A549 (cell line): ENCODE results near the gene RUNX2. TPM values are rescaled to one million over a fixed set of nuclear protein-coding genes. Genes with fewer than 3 reads are reported as not detected.

ENCODE experiments used
- ATAC-seq, 2 experiments: fragments of 200-7000 bp in 1 of 2; fragments of >200 bp in 1 of 2; cut with Nextera tagmentation in 1 of 2; cut with Tn5 transposase in 1 of 2; 3 replicates each; pipeline versions ENCODE4 v1.8.0 to v1.9.1; 2018 to 2020; ENCODE audit warnings: mild to moderate bottlenecking in 1 of 2, moderate library complexity in 1 of 2
- CTCF ChIA-PET: fragments of 300-600 bp; sonication (Branson Sonifier 250); formaldehyde crosslinking; extraction: SDS; loops from one replicate; lab custom pipeline; 2021; ENCODE audit warnings: antibody characterized with exemption, inconsistent platforms; lab: Yijun Ruan, JAX
- POLR2A ChIA-PET: fragments of 350-600 bp; formaldehyde crosslinking; extraction: SDS; loops from one replicate; lab custom pipeline; 2021; ENCODE audit warnings: antibody characterized with exemption, inconsistent platforms; lab: Yijun Ruan, JAX
- DNase-seq, 2 experiments: peaks; one replicate each; pipeline versions ENCODE4 v3.0.0 to v3.0.0-alpha.2; 2011 to 2016; ENCODE audit warnings: low read depth in 1 of 2, low spot score in 1 of 2
- FAIRE-seq: peaks from 2 replicates; lab custom pipeline; 2011; peaks lifted over from hg19 to GRCh38; lab: Jason Lieb, UNC
- H3K27ac ChIP-seq, 2 experiments: fragments of >200 bp; sonication (Bioruptor Twin); formaldehyde crosslinking; 3 replicates each; pipeline ENCODE4 v1.5.1; 2016 to 2017
- H3K4me1 ChIP-seq: fragments of >200 bp; sonication (Bioruptor Twin); formaldehyde crosslinking; 3 replicates; pipeline ENCODE4 v1.6.1; 2016
- H3K4me2 ChIP-seq: fragments of >200 bp; sonication (Bioruptor Twin); formaldehyde crosslinking; 3 replicates; pipeline ENCODE4 v1.6.1; 2016
- H3K4me3 ChIP-seq: fragments of >200 bp; sonication (Bioruptor Twin); formaldehyde crosslinking; 3 replicates; pipeline ENCODE4 v1.5.1; 2016
- H3K9me3 ChIP-seq: fragments of >200 bp; sonication (Bioruptor Twin); formaldehyde crosslinking; 3 replicates; pipeline ENCODE4 v1.6.1; 2016
- CHD2 ChIP-seq: fragments of 150-350 bp; IDR thresholded peaks from 2 replicates; pipeline ENCODE4 v1.6.1; 2014; ENCODE audit warnings: low read length; ENCODE audit not compliant: partially characterized antibody
- EHF ChIP-seq: fragments of 250-450 bp; sonication (Bioruptor Pico); IDR thresholded peaks from 2 replicates; pipeline ENCODE4 v1.5.0; 2020; ENCODE audit warnings: mild to moderate bottlenecking
- EP300 ChIP-seq, 2 experiments: fragments of >200 bp; sonication (Bioruptor Twin); formaldehyde crosslinking; IDR thresholded peaks; 2 replicates in 1 of 2; 3 replicates in 1 of 2; pipeline ENCODE4 v1.6.1; 2016 to 2017
- FOSB ChIP-seq: fragments of 250-450 bp; sonication (Bioruptor Pico); IDR thresholded peaks from 2 replicates; pipeline ENCODE4 v1.5.0; 2020; ENCODE audit warnings: mild to moderate bottlenecking, moderate library complexity
- GATA3 ChIP-seq: IDR thresholded peaks from 2 replicates; pipeline ENCODE4 v1.6.1; 2012; ENCODE audit warnings: borderline replicate concordance
- HDAC2 ChIP-seq: fragments of 200-600 bp; sonication (generic); IDR thresholded peaks from 2 replicates; pipeline ENCODE4 v1.6.1; 2016
- JUNB ChIP-seq: fragments of >200 bp; sonication (Bioruptor Twin); formaldehyde crosslinking; IDR thresholded peaks from 2 replicates; pipeline ENCODE4 v1.6.1; 2016
- KDM1A ChIP-seq: fragments of 200-600 bp; sonication (generic); IDR thresholded peaks from 2 replicates; pipeline ENCODE4 v1.6.1; 2016; ENCODE audit warnings: low read depth, mild to moderate bottlenecking
- KDM5A ChIP-seq: fragments of 200-600 bp; sonication (generic); IDR thresholded peaks from 2 replicates; pipeline ENCODE4 v1.6.1; 2016; ENCODE audit warnings: antibody characterized with exemption, mild to moderate bottlenecking
- MAFK ChIP-seq: fragments of 450-650 bp; IDR thresholded peaks from 2 replicates; pipeline ENCODE4 v1.6.1; 2014; ENCODE audit not compliant: partially characterized antibody
- MYC ChIP-seq: IDR thresholded peaks from 2 replicates; pipeline ENCODE4 v1.6.1; 2012; ENCODE audit warnings: mild to moderate bottlenecking, inconsistent platforms, low read length, improper control_type of control experiment, borderline replicate concordance
- NFE2L2 ChIP-seq: fragments of 150-350 bp; conservative IDR thresholded peaks from 2 replicates; pipeline ENCODE4 v1.6.1; 2014; ENCODE audit warnings: low read length
- POLR2A ChIP-seq: IDR thresholded peaks from 2 replicates; pipeline ENCODE4 v1.6.1; 2012; ENCODE audit warnings: mild to moderate bottlenecking, low read length
- RCOR1 ChIP-seq: fragments of 150-350 bp; IDR thresholded peaks from 2 replicates; pipeline ENCODE4 v1.6.1; 2014; ENCODE audit warnings: antibody characterized with exemption, low read length, low read depth
- SMC3 ChIP-seq: fragments of >200 bp; sonication (Bioruptor Twin); formaldehyde crosslinking; IDR thresholded peaks from 3 replicates; pipeline ENCODE4 v1.6.1; 2018; ENCODE audit warnings: inconsistent platforms
- TFCP2L1 ChIP-seq: fragments of 250-450 bp; sonication (Bioruptor Pico); IDR thresholded peaks from 2 replicates; pipeline ENCODE4 v1.5.0; 2021; ENCODE audit warnings: mild to moderate bottlenecking
- USF2 ChIP-seq: fragments of 450-650 bp; IDR thresholded peaks from 2 replicates; pipeline ENCODE4 v1.6.1; 2014; ENCODE audit warnings: antibody characterized with exemption
- ZC3H11A ChIP-seq: fragments of 450-650 bp; IDR thresholded peaks from 2 replicates; pipeline ENCODE4 v1.6.1; 2014; ENCODE audit warnings: antibody characterized with exemption, mild to moderate bottlenecking
- ZFP36 ChIP-seq: fragments of 450-650 bp; IDR thresholded peaks from 2 replicates; pipeline ENCODE4 v1.6.1; 2014; ENCODE audit warnings: borderline replicate concordance; ENCODE audit not compliant: partially characterized antibody
- WGBS: methylation state at CpG from one replicate; pipeline ENCODE4 v1.1.6; 2017; ENCODE audit errors: missing lambda C conversion rate; 5-methylcytosine and 5-hydroxymethylcytosine counted together
- polyA plus RNA-seq, 4 experiments: library from polyadenylated mRNA; depleted of rRNA in 3 of 4; stranded (reverse); fragments of >200 nt; fragmentation: RNase III in 1 of 4; extraction: RNeasy Plus Mini Kit Qiagen cat#74134 plus additional on column Dnase treatment in 1 of 4; gene quantifications; 2 replicates in 3 of 4; 3 replicates in 1 of 4; pipeline ENCODE4 v1.2.3, GENCODE V29; 2011 to 2017
- TF ChIP-seq, protein P1 (sequence below): fragments of >200 bp; sonication (Bioruptor Twin); formaldehyde crosslinking; IDR thresholded peaks from 3 replicates; pipeline ENCODE4 v1.6.1; 2016
- TF ChIP-seq, protein P2 (sequence below): IDR thresholded peaks from 2 replicates; pipeline ENCODE4 v1.6.1; 2012
- TF ChIP-seq, protein P3 (sequence below): IDR thresholded peaks from 2 replicates; pipeline ENCODE4 v1.6.1; 2012
- TF ChIP-seq, protein P4 (sequence below): fragments of 250-450 bp; sonication (Bioruptor Pico); IDR thresholded peaks from 2 replicates; pipeline ENCODE4 v1.5.0; 2021; ENCODE audit warnings: mild to moderate bottlenecking, moderate library complexity, borderline replicate concordance

The RUNX2 gene
- polyA plus RNA-seq, 2 of the 4 experiments (the other 2 are of a cell fraction): 0.13 to 0.83 TPM

DNA sequence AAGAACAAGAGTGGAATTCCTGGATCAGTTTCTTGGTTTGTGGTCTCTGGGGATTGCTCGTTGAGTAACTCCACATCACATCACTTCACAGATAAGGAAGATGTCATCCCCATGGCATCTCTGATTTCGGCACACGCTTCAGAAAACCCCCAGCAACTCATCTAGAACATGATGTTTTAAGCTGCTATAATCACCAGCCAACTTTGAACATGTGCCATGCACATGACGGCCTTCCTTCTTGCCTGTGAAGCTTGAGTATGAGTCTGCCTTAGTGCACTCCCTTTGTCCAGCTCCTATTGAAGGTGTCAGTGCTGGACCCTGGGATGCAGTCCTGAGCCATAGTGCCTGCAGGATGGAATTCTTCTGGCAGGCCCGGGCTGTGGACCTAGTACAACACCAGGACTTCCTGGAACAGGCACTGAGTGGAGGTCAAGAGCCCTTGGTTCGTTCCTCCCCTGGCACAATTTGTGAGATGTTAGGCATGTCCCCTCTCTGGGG lies 281.1 kb downstream of the RUNX2 start:
- no peak for DNase-seq
- no peak overlapping the region for H3K4me2 ChIP-seq
- no peak for ATAC-seq
- TF ChIP-seq EP300 (IDR thresholded peaks at IDR 0.05): no peak
- no peak for TF ChIP-seq SMC3
- no peak for TF ChIP-seq TFCP2L1 (CRISPR knock-in tag)
- TF ChIP-seq POLR2A: no peak
- no peak for TF ChIP-seq EHF (CRISPR knock-in tag)
- no peak for TF ChIP-seq CHD2
- no peak for TF ChIP-seq HDAC2
- no peak for TF ChIP-seq ZC3H11A
- TF ChIP-seq NFE2L2: no peak
- TF ChIP-seq JUNB: no peak
- TF ChIP-seq, protein P1, sequence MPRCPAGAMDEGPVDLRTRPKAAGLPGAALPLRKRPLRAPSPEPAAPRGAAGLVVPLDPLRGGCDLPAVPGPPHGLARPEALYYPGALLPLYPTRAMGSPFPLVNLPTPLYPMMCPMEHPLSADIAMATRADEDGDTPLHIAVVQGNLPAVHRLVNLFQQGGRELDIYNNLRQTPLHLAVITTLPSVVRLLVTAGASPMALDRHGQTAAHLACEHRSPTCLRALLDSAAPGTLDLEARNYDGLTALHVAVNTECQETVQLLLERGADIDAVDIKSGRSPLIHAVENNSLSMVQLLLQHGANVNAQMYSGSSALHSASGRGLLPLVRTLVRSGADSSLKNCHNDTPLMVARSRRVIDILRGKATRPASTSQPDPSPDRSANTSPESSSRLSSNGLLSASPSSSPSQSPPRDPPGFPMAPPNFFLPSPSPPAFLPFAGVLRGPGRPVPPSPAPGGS: no peak
- no peak for TF ChIP-seq FOSB (CRISPR knock-in tag)
- no peak for TF ChIP-seq MAFK
- TF ChIP-seq, protein P2, sequence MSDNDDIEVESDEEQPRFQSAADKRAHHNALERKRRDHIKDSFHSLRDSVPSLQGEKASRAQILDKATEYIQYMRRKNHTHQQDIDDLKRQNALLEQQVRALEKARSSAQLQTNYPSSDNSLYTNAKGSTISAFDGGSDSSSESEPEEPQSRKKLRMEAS: no peak
- no peak for TF ChIP-seq MYC
- no peak for TF ChIP-seq KDM1A
- TF ChIP-seq GATA3: no peak
- TF ChIP-seq, all 56 proteins: peak for 0
- ChIA-PET POLR2A (no interaction called here), CTCF (interaction anchor here (0.6 kb wide), 1 partner anchor 188 kb away, joined by 3 read pairs; no protein-coding TSS in a partner anchor)
- H3K27ac ChIP-seq: no peak overlapping the region
- no peaks in the 10 kb centered on the region for H3K4me1 ChIP-seq
- FAIRE-seq: no peak
- H3K9me3 ChIP-seq: no peaks in the 10 kb centered on the region
- H3K4me3 ChIP-seq: no peak overlapping the region
- WGBS: 75% methylated on average over 4 of the region's 6 CpGs

- TF ChIP-seq TFCP2L1 (CRISPR knock-in tag) (no peak), ZFP36 (no peak), USF2 (no peak), RCOR1 (no peak), KDM5A (no peak)
- TF ChIP-seq, protein P3, sequence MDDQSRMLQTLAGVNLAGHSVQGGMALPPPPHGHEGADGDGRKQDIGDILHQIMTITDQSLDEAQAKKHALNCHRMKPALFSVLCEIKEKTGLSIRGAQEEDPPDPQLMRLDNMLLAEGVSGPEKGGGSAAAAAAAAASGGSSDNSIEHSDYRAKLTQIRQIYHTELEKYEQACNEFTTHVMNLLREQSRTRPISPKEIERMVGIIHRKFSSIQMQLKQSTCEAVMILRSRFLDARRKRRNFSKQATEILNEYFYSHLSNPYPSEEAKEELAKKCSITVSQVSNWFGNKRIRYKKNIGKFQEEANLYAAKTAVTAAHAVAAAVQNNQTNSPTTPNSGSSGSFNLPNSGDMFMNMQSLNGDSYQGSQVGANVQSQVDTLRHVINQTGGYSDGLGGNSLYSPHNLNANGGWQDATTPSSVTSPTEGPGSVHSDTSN: no peak
- TF ChIP-seq, protein P4, sequence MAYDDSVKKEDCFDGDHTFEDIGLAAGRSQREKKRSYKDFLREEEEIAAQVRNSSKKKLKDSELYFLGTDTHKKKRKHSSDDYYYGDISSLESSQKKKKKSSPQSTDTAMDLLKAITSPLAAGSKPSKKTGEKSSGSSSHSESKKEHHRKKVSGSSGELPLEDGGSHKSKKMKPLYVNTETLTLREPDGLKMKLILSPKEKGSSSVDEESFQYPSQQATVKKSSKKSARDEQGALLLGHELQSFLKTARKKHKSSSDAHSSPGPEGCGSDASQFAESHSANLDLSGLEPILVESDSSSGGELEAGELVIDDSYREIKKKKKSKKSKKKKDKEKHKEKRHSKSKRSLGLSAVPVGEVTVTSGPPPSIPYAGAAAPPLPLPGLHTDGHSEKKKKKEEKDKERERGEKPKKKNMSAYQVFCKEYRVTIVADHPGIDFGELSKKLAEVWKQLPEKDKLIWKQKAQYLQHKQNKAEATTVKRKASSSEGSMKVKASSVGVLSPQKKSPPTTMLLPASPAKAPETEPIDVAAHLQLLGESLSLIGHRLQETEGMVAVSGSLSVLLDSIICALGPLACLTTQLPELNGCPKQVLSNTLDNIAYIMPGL: no peak
- TF ChIP-seq, all 56 proteins: peak for 0
- no peaks in the 10 kb centered on the region for H3K9me3 ChIP-seq
- no peak overlapping the region for H3K4me3 ChIP-seq
- no peak for FAIRE-seq
- ChIA-PET CTCF (interaction anchor here (1.1 kb wide), 1 partner anchor 16 kb away, joined by 3 read pairs; no protein-coding TSS in a partner anchor), POLR2A (no interaction called here)
- no peak for DNase-seq
- 0 out of 3 replicates have a peak, but pooled peaks cover 4% of the 10 kb centered on the region for H3K4me1 ChIP-seq
- H3K27ac ChIP-seq: no peak overlapping the region
- 21% methylated on average over 1 of the region's 1 CpG for WGBS
- H3K4me2 ChIP-seq: no peak overlapping the region
- ATAC-seq: no peak
These were observed 282.2 kb downstream of the RUNX2 start for GRCh38 chr6:45610374-45610773.
